IPS-20b (cell line): ENCODE data around the gene MST1.

Source experiments
- H3K27ac ChIP-seq: one replicate; pipeline ENCODE4 v1.5.1; 2013; ENCODE audit warnings: low read length
- H3K27me3 ChIP-seq: 2 replicates; pipeline ENCODE4 v1.6.1; 2013; ENCODE audit warnings: mild to moderate bottlenecking, low read length, inconsistent platforms; ENCODE audit not compliant: insufficient read depth
- H3K36me3 ChIP-seq: 2 replicates; pipeline ENCODE4 v1.6.1; 2013; ENCODE audit warnings: low read depth, mild to moderate bottlenecking, inconsistent platforms, low read length, moderate library complexity; ENCODE audit not compliant: insufficient read depth
- H3K4me1 ChIP-seq: 2 replicates; pipeline ENCODE4 v1.6.1; 2013; ENCODE audit warnings: mild to moderate bottlenecking, control low read depth, inconsistent platforms, low read length, moderate library complexity; ENCODE audit not compliant: insufficient read depth
- H3K4me3 ChIP-seq: 2 replicates; pipeline ENCODE4 v1.5.1; 2013; ENCODE audit warnings: mild to moderate bottlenecking, low read length, inconsistent platforms
- H3K9ac ChIP-seq: 2 replicates; pipeline ENCODE4 v1.6.1; 2013; ENCODE audit warnings: low read depth, mild to moderate bottlenecking, inconsistent platforms, low read length, moderate library complexity
- H3K9me3 ChIP-seq: 2 replicates; pipeline ENCODE4 v1.6.1; 2013; ENCODE audit warnings: mild to moderate bottlenecking, low read depth, low read length, inconsistent platforms; ENCODE audit not compliant: insufficient read depth

MST1 gene

DNA sequence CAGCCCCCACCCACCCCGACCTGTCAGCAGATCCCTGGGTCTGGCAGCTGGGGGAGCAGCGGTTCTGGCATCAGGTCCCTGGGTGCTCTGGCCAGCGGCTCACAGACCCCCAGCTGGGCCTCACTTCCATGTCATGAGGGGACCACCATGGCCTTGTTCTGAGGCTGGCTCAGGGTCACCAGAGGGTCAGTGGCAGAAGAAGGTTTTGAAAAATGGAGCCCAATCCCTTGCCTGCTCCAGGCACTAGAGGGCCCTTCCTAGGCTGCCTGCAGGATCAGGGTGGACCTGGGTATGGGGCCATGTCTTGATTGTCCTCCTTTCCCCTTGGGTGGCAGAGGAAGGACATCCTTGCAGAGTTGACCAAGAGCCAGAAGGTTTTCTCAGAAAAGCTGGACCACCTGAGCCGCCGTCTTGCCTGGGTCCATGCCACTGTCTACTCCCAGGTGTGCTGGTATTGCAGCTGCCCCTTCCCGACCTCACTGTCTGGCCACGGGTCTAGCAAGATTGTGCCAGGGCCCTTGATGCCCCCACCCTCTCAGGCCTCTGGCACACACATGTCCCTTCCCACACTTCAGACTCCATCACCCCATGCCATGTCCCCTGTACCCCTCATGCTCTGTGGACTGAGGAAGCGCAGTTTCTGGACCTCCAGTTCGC is 17.3 kb upstream of the MST1 start:
- peaks cover 19% of the 10 kb centered on the region for H3K36me3 ChIP-seq
- H3K4me3 ChIP-seq: no peak overlapping the region
- no peak overlapping the region for H3K27ac ChIP-seq

GRCh38 chr3:49705390-49705960 is 16.2 kb upstream of the MST1 start:
- 0 out of 2 replicates have a peak, but pooled peaks cover 3% of the 10 kb centered on the region for H3K4me1 ChIP-seq
- H3K4me3 ChIP-seq: no peak overlapping the region
- H3K9me3 ChIP-seq: no peaks in the 10 kb centered on the region
- no peak overlapping the region for H3K9ac ChIP-seq
- H3K36me3 ChIP-seq: peaks cover 22% of the 10 kb centered on the region
- H3K27me3 ChIP-seq: no peaks in the 10 kb centered on the region
- H3K27ac ChIP-seq: no peak overlapping the region

More for the DNA sequence above, 17.3 kb upstream of the MST1 start:
- Histone ChIP-seq H3K9ac (no peak overlapping the region), H3K9me3 (no peaks in the 10 kb centered on the region), H3K4me1 (no peaks in the 10 kb centered on the region), H3K27me3 (no peaks in the 10 kb centered on the region)

DNA sequence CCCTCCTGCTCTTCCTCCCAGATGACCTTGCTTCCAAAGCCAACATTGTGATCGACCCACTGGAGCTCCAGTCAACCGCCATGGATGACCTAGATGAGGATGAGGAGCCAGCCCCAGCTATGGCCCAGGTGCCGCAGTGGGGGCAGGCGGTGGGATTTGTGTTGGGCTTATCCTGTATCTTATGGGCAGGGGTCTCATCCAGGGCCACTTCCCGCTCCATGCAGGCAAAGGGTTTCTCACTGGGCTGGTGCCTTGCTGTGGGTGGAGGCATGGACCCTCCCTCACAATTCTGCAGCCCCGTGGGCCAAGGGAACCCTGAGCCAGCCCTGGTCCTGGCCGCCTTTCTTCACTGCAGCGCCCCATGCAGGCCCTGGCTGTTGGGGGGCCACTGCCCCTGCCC is 15.4 kb upstream of the MST1 start:
- Histone ChIP-seq H3K36me3 (peaks cover 28% of the 10 kb centered on the region), H3K27ac (no peak overlapping the region), H3K27me3 (no peaks in the 10 kb centered on the region)

DNA sequence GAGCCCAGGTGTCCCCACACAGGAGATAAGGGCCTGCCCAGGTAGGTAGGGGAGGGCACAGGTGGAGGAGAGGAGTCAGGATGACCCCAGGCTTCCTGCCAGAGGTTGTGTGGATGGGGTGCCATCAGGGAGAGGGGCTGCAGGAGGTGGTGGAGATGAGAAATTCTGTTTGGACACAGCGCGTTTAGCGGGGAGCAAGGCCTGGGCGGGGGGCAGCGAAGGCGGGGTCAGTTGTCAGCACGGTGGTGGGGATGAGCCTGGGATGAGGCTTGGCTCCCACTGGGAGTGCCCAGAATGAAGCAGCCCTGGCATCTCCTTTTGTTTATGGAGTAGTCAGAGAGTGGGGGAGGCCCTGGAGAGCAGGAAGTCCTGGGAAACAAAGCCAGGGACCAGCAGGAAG is 14.7 kb upstream of the MST1 start:
- Histone ChIP-seq H3K9ac (no peak overlapping the region), H3K27me3 (no peaks in the 10 kb centered on the region), H3K36me3 (peaks cover 28% of the 10 kb centered on the region), H3K4me1 (0 out of 2 replicates have a peak, but pooled peaks cover 3% of the 10 kb centered on the region), H3K4me3 (no peak overlapping the region), H3K9me3 (no peaks in the 10 kb centered on the region), H3K27ac (no peak overlapping the region)

More for the DNA sequence above, 15.4 kb upstream of the MST1 start:
- H3K9ac ChIP-seq: no peak overlapping the region
- H3K4me1 ChIP-seq: 0 out of 2 replicates have a peak, but pooled peaks cover 3% of the 10 kb centered on the region
- no peaks in the 10 kb centered on the region for H3K9me3 ChIP-seq
- no peak overlapping the region for H3K4me3 ChIP-seq

- Histone ChIP-seq H3K9ac (no peak overlapping the region), H3K36me3 (peaks cover 28% of the 10 kb centered on the region), H3K27me3 (no peaks in the 10 kb centered on the region), H3K9me3 (no peaks in the 10 kb centered on the region), H3K27ac (no peak overlapping the region), H3K4me1 (0 out of 2 replicates have a peak, but pooled peaks cover 3% of the 10 kb centered on the region), H3K4me3 (no peak overlapping the region)
Observed at GRCh38 chr3:49703443-49703927, 14.2 kb upstream of the MST1 start.

DNA sequence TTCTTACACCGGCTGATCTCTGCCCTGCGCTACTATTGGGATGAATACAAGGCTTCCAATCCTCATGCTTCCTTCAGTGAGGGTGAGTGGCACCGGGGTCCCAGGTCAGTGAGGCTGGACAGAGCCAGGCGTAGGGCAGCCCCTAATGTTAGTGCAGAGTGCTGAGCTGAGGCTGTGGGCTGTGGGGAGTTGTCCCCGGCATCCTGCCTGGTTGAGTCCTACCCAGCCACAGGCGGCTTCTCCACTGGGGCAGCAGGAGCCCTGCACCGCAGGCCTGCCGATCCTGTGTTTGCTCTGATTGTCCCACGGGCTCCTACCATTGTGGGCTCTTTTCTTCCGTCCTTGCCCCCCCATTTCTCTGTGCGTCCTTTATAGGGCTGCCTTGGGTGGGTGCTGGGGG is 13.4 kb upstream of the MST1 start:
- Histone ChIP-seq H3K36me3 (peaks cover 32% of the 10 kb centered on the region), H3K9me3 (no peaks in the 10 kb centered on the region), H3K4me1 (0 out of 2 replicates have a peak, but pooled peaks cover 3% of the 10 kb centered on the region), H3K27ac (no peak overlapping the region), H3K27me3 (no peaks in the 10 kb centered on the region), H3K9ac (no peak overlapping the region), H3K4me3 (no peak overlapping the region)

DNA sequence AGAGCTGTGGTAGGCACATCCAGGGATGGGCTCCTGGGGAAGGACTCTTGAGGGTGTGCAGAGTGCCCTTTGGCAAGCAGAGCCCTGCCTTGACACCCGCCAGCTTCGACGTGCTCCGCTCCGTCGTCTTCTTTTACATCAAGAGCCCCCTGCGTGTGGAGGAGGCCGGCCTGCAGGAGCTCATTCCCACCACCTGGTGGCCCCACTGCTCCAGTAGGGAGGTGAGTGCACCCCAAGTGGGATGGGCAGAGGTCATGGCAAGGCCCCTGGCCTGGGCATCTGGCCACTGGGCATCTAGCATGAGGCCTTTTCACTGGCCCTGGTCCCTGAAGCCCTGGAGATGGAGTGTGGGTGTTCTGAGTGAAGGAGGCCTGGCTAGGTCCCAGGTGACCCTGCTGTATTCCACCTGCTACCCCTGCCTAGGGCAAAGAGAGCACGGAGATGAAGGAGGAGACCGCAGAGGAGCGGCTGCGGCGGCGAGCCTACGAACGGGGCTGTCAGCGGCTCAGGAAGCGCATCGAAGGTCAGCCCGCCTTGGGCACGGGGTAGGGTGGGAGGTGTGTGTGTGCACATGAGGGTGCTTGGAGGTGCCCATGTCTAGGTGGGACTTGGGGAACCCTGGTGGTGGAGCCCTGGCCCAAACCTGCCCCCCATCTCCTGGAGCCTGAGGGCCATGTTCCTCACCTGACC is 12.3 kb upstream of the MST1 start:
- peaks cover 32% of the 10 kb centered on the region for H3K36me3 ChIP-seq
- H3K4me1 ChIP-seq: 0 out of 2 replicates have a peak, but pooled peaks cover 3% of the 10 kb centered on the region
- no peaks in the 10 kb centered on the region for H3K9me3 ChIP-seq
- H3K9ac ChIP-seq: no peak overlapping the region
- no peaks in the 10 kb centered on the region for H3K27me3 ChIP-seq
- no peak overlapping the region for H3K4me3 ChIP-seq
- no peak overlapping the region for H3K27ac ChIP-seq

DNA sequence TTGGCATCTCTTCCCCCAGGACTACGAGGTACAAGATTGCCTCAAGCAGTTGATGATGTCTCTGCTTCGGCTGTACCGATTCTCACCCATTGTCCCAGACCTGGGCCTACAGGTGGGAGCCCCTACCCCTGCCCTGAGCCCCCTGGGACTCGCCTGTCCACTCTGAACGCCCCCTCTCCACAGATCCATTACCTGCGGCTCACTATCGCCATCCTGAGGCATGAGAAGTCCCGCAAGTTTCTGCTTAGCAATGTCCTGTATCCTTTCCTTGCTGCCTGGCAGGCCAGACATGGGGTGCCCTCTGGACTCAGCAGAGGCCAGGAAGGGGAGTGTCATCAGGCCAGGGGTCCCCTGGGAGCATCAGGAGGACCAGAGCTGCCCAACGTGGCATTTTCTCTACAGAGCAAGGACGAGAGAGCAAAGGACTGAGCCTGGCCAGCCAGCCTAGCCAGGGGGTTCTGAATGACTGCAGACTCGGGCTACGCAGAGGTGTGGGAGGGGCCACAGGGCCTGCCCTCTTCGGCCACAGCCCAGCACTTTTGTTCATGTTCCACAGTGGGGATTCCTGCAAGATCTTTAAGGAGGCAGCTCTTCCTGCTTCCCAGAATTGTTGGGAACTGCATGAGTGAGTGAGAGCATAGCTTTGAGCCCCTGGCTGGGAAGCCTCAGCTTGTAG is 11.3 kb upstream of the MST1 start:
- H3K27ac ChIP-seq: no peak overlapping the region
- H3K4me1 ChIP-seq: 0 out of 2 replicates have a peak, but pooled peaks cover 3% of the 10 kb centered on the region
- H3K9ac ChIP-seq: no peak overlapping the region
- H3K27me3 ChIP-seq: no peaks in the 10 kb centered on the region
- H3K36me3 ChIP-seq: peaks cover 26% of the 10 kb centered on the region
- no peaks in the 10 kb centered on the region for H3K9me3 ChIP-seq
- H3K4me3 ChIP-seq: no peak overlapping the region

- H3K27ac ChIP-seq: no peak overlapping the region
Observed at GRCh38 chr3:49700014-49700413, 10.7 kb upstream of the MST1 start.

DNA sequence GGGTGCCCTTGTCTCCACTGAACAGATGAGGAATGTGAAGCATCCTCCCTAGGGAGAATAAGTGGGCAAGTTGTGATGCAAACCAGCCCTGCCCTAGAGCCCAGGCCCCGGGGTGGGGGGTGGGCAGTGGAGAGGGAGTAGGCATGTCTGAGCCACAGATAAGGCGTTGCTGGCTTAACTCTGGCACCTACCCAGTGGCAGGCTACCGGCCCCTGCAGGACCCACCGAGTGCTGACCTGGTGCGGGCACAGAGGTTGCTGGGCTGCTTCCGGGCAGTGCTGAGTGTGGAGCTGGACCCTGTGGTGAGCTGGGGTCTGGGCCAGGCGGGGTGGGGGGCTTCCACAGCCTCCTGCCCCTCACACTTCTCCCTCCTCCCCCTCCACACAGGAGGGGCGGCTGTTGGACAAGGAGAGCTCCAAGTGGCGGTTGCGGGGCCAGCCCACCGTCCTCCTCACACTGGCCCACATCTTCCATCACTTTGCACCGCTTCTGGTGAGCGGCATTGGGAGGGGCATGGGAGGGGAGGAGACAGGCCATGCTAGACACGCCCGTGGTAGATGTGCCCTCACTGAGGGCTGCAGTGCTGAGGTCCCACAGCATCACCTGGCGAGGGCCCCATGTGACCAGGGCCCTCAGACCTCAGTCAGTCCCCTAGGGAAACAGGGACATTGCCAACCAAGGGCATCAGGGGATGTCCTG is 10.2 kb upstream of the MST1 start:
- H3K4me3 ChIP-seq: no peak overlapping the region
- H3K27me3 ChIP-seq: no peaks in the 10 kb centered on the region
- H3K9me3 ChIP-seq: no peaks in the 10 kb centered on the region
- peaks cover 20% of the 10 kb centered on the region for H3K36me3 ChIP-seq
- H3K27ac ChIP-seq: no peak overlapping the region
- 0 out of 2 replicates have a peak, but pooled peaks cover 3% of the 10 kb centered on the region for H3K4me1 ChIP-seq
- H3K9ac ChIP-seq: no peak overlapping the region

More at GRCh38 chr3:49700014-49700413, 10.7 kb upstream of the MST1 start:
- 0 out of 2 replicates have a peak, but pooled peaks cover 3% of the 10 kb centered on the region for H3K4me1 ChIP-seq
- no peaks in the 10 kb centered on the region for H3K27me3 ChIP-seq
- no peaks in the 10 kb centered on the region for H3K9me3 ChIP-seq
- no peak overlapping the region for H3K9ac ChIP-seq
- peaks cover 24% of the 10 kb centered on the region for H3K36me3 ChIP-seq
- no peak overlapping the region for H3K4me3 ChIP-seq
